Measurements from ENCODE around the gene CRY2. TPM values are rescaled to one million over a fixed set of nuclear protein-coding genes. Genes with fewer than 3 reads are reported as not detected.

Gene CRY2
- polyA plus RNA-seq, 1 experiment: 16.7 TPM

DNA sequence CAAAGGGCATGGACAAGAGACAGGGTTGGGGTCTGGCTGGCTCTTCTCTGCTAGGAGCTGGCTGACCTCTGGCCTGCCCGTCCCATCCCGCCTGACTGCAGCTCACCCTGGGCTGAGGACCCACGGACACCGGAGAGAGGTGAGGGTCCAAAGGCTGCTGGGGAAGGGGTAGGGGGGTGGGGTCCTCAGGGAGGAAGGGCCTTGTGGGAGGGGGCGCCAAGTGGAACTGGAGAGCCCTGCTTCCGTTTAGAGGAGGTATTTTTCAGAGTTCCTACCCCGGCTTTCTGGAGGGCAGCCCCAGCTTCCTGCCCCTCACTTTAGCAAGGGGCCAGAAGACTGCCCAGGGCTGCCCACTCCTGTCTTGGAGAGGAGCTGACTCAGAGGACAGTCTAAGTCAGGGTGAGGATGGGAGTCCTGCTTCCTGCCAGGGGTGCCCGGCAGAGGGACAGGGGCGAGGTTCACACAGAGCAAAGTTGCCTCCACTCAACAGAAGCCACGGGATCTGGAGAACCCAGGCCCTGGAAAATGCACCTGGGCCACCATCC, 82.3 kb downstream of the CRY2 start:
- POLR2A ChIA-PET: interaction anchor here (0.7 kb wide), 2 partner anchors 119 to 310 kb away, joined by 4 to 13 read pairs; no protein-coding TSS in a partner anchor
- TF ChIP-seq, protein P1, sequence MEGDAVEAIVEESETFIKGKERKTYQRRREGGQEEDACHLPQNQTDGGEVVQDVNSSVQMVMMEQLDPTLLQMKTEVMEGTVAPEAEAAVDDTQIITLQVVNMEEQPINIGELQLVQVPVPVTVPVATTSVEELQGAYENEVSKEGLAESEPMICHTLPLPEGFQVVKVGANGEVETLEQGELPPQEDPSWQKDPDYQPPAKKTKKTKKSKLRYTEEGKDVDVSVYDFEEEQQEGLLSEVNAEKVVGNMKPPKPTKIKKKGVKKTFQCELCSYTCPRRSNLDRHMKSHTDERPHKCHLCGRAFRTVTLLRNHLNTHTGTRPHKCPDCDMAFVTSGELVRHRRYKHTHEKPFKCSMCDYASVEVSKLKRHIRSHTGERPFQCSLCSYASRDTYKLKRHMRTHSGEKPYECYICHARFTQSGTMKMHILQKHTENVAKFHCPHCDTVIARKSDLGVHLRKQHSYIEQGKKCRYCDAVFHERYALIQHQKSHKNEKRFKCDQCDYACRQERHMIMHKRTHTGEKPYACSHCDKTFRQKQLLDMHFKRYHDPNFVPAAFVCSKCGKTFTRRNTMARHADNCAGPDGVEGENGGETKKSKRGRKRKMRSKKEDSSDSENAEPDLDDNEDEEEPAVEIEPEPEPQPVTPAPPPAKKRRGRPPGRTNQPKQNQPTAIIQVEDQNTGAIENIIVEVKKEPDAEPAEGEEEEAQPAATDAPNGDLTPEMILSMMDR (IDR thresholded peaks at IDR 0.05; ENCODE audit: insufficient read depth, low read depth, low read length): no peak

DNA sequence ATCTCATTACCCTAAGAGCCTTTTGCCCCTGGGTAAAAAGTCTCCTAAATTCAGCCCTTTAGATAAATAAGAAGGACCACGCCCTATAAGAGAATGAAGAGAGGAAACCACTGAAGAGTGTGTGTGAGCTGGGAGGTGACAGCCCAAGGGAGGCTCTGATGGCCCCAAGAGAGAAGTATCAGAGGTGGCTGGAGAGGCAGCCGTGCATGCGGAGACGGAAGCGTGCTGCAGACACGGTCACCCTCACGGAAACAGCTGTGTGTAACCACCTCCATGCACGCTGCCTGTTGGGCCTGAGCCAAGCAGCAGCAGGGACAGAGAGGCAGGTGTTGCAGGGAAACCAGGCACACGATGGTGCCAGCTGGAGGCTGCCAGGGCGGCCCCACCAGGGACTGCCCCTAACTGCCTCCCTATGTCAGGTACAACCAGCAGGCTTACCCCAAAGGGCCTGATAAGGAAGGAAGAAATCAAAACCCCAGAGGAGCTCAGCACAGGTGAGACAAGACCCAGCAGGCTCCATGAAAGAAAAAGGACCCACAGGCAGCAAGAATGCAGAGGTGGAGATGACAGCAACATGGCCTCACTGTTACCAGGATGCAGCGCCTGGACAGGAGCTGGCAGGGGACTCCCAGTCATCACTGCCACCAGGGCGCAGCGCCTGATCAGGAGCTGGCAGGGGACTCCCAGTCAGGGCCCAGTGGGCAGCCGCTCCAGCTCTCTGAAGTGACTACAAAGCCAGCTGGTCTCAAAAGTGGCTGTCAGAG, 82.9 kb downstream of the CRY2 start:
- peaks cover 3% of the 10 kb centered on the region; the same call in 1 of the 2 replicates for H3K27me3 ChIP-seq (ENCODE audit: control insufficient read depth, insufficient read depth, low read length)
- TF ChIP-seq, protein P1 (IDR thresholded peaks at IDR 0.05; ENCODE audit: insufficient read depth, low read depth, low read length): no peak
- POLR2A ChIA-PET: interaction anchor here (0.7 kb wide), 2 partner anchors 118 to 310 kb away, joined by 4 to 13 read pairs; no protein-coding TSS in a partner anchor
- no peak for DNase-seq (ENCODE audit: low read depth)
- H3K4me3 ChIP-seq (ENCODE audit: low read depth, low read length): no peak overlapping the region
- CTCF ChIA-PET: interaction anchor here (0.6 to 2.3 kb wide), 5 partner anchors 9 to 100 kb away, joined by 3 to 5 read pairs (median 3); no protein-coding TSS in a partner anchor
- H3K36me3 ChIP-seq (ENCODE audit: control insufficient read depth, insufficient read depth, low read length): peaks cover 28% of the 10 kb centered on the region

More for the DNA sequence above, 82.3 kb downstream of the CRY2 start:
- DNase-seq (ENCODE audit: low read depth): no peak
- Histone ChIP-seq H3K36me3 (ENCODE audit: control insufficient read depth, insufficient read depth, low read length) (peaks cover 22% of the 10 kb centered on the region), H3K27me3 (ENCODE audit: control insufficient read depth, insufficient read depth, low read length) (peaks cover 8% of the 10 kb centered on the region), H3K4me3 (ENCODE audit: low read depth, low read length) (no peak overlapping the region)
- CTCF ChIA-PET: interaction anchor here (1.3 kb wide), 1 partner anchor 57 kb away, joined by 3 read pairs; no protein-coding TSS in a partner anchor

DNA sequence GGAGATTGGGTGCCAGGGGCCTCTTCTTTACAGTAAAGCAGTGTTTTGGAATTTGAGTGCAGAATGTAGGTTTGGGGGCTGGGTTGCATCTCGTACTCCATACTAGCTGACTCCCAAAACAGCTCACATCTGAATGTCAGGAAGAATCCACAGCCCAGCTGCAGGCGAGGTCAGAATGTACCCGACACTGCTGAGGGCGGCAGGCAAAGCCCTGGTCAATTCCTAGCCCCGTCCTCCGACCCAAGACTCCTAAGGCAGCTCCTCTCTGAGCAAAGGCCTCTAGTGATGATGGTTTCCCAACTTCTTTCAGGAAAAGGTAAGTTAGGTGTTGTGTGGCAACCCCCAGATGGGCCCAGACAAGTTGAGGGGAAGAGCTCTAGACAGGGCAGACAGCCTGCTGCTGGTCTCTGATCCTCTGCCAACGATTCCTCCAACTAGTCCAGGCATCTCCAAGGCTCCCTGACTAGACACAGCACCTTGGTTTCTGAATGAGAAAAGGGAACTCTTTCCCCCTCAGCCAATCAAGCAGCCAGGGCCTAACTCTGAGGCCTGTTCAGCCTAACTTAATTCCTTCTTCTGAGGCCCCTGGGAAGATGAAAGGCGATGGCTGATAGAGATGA, 83.8 kb downstream of the CRY2 start:
- CTCF ChIA-PET: interaction anchor here (0.6 to 2.3 kb wide), 4 partner anchors 10 to 101 kb away, joined by 3 to 6 read pairs (median 4); no protein-coding TSS in a partner anchor
- Histone ChIP-seq H3K36me3 (ENCODE audit: control insufficient read depth, insufficient read depth, low read length) (peaks cover 34% of the 10 kb centered on the region), H3K4me3 (ENCODE audit: low read depth, low read length) (no peak overlapping the region), H3K27me3 (ENCODE audit: control insufficient read depth, insufficient read depth, low read length) (0 out of 2 replicates have a peak, but pooled peaks cover under 1% of the 10 kb centered on the region)
- DNase-seq (ENCODE audit: low read depth): no peak
- TF ChIP-seq, protein P1 (IDR thresholded peaks at IDR 0.05; ENCODE audit: insufficient read depth, low read depth, low read length): no peak
- POLR2A ChIA-PET: no interaction called here

DNA sequence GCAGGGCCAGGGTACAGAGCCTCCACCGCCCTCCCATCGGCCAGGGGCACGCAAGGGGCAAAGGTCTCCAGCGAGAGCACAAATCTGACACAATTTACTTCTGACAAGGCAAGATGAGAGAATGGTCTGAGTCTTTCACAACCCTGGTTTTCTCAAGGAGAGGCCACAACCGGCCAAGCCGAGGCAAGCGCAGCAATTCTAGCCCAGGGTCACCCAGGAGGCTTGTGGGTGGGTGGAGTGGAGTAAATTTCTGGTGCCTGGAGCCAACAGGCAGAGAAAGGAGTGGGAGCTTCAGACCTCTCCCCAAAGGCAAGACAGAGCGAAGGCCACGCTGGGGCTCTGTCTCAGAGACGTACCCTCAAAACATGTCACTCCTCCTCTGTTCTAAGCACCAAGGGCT, 84.5 kb downstream of the CRY2 start:
- TF ChIP-seq, protein P1 (IDR thresholded peaks at IDR 0.05; ENCODE audit: insufficient read depth, low read depth, low read length): no peak
- ChIA-PET CTCF (interaction anchor here (2.1 to 2.3 kb wide), 2 partner anchors 58 to 89 kb away, joined by 5 to 6 read pairs; no protein-coding TSS in a partner anchor), POLR2A (no interaction called here)
- no peaks in the 10 kb centered on the region for H3K27me3 ChIP-seq (ENCODE audit: control insufficient read depth, insufficient read depth, low read length)
- no peak overlapping the region for H3K4me3 ChIP-seq (ENCODE audit: low read depth, low read length)
- DNase-seq (ENCODE audit: low read depth): no peak
- peaks cover 37% of the 10 kb centered on the region for H3K36me3 ChIP-seq (ENCODE audit: control insufficient read depth, insufficient read depth, low read length)

DNA sequence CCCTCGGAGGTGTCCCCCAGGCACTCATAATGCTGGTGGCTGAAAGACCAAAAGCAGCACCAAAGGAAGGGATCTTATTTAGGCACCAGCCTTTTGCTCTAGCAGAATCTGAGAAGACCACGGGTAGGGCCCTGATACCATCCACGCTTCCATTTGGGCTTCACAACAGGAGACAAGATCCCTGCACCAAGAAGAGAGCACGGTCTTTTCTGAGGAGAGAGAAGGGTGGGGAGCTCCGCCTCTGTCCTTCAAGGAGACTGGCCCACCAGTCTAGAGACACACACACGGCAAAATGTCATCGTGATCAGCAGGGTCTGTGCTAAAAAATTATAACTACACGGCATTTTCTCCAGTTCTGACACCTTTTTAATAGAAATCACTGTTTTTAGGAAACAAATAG, 84.9 kb downstream of the CRY2 start:
- TF ChIP-seq, protein P1 (IDR thresholded peaks at IDR 0.05; ENCODE audit: insufficient read depth, low read depth, low read length): no peak
- H3K4me3 ChIP-seq (ENCODE audit: low read depth, low read length): no peak overlapping the region
- ChIA-PET POLR2A (no interaction called here), CTCF (interaction anchor here (2.1 to 2.3 kb wide), 2 partner anchors 59 to 90 kb away, joined by 5 to 6 read pairs; no protein-coding TSS in a partner anchor)
- no peaks in the 10 kb centered on the region for H3K27me3 ChIP-seq (ENCODE audit: control insufficient read depth, insufficient read depth, low read length)
- no peak for DNase-seq (ENCODE audit: low read depth)
- H3K36me3 ChIP-seq (ENCODE audit: control insufficient read depth, insufficient read depth, low read length): peaks cover 37% of the 10 kb centered on the region

Measured in BJ (cell line).